ENCODE measurements around the gene SEL1L. TPM values are rescaled to one million over a fixed set of nuclear protein-coding genes. Genes with fewer than 3 reads are reported as not detected.

The SEL1L gene
- total RNA-seq, 1 experiment from 2014 or later = 116 TPM

- H3K9me3 ChIP-seq = no peaks in the 10 kb centered on the region
- no peak for DNase-seq
- H3K4me1 Mint-ChIP-seq (ENCODE audit: low read depth, unreplicated experiment) = no peaks in the 10 kb centered on the region
- CTCF ChIA-PET = no interaction called here
- no TSS peak for BruUV-seq (replicated peaks)
- no peak overlapping the region for H3K4me3 Mint-ChIP-seq (ENCODE audit: unreplicated experiment)
- no peaks in the 10 kb centered on the region for H3K36me3 Mint-ChIP-seq (ENCODE audit: insufficient read depth, unreplicated experiment)
- intact Hi-C loops (cut with micrococcal nuclease; ENCODE audit: unreplicated experiment) = loop anchor here (5.0 kb wide), 1 partner anchor 64 kb away; no protein-coding TSS in a partner anchor
- no peaks in the 10 kb centered on the region for H3K27me3 ChIP-seq (replicated peaks; ENCODE audit: control insufficient read depth, insufficient read depth, low read length)
- TF ChIP-seq CTCF (IDR thresholded peaks at IDR 0.05; ENCODE audit: insufficient read depth in 1 of 2, low read depth in 1 of 2, low read length in 1 of 2, severe bottlenecking in 1 of 2, unreplicated experiment in 1 of 2) = no peak
- no peaks in the 10 kb centered on the region for H3K36me3 ChIP-seq (ENCODE audit: control insufficient read depth, insufficient read depth, low read length)
- H3K4me1 ChIP-seq = peaks cover 13% of the 10 kb centered on the region
- no peak overlapping the region for H3K27ac Mint-ChIP-seq (ENCODE audit: unreplicated experiment)
- no peaks in the 10 kb centered on the region for H3K27me3 Mint-ChIP-seq (ENCODE audit: insufficient read depth, unreplicated experiment)
- POLR2A ChIA-PET = no interaction called here
- H3K4me3 ChIP-seq (ENCODE audit: low read depth, low read length) = no peak overlapping the region
- no peaks in the 10 kb centered on the region for H3K9me3 Mint-ChIP-seq (ENCODE audit: unreplicated experiment)
Measured at GRCh38 chr14:81450976-81451375, 82.7 kb downstream of the SEL1L start.

GRCh38 chr14:81450100-81450531 is 83.5 kb downstream of the SEL1L start:
- DNase-seq = no peak
- no TSS peak for BruUV-seq (replicated peaks)
- Mint-ChIP-seq H3K9me3 (ENCODE audit: unreplicated experiment) (no peaks in the 10 kb centered on the region), H3K4me1 (ENCODE audit: low read depth, unreplicated experiment) (no peaks in the 10 kb centered on the region), H3K27ac (ENCODE audit: unreplicated experiment) (no peak overlapping the region), H3K4me3 (ENCODE audit: unreplicated experiment) (no peak overlapping the region), H3K36me3 (ENCODE audit: insufficient read depth, unreplicated experiment) (no peaks in the 10 kb centered on the region), H3K27me3 (ENCODE audit: insufficient read depth, unreplicated experiment) (no peaks in the 10 kb centered on the region)
- Histone ChIP-seq H3K4me1 (peaks cover 15% of the 10 kb centered on the region), H3K36me3 (ENCODE audit: control insufficient read depth, insufficient read depth, low read length) (no peaks in the 10 kb centered on the region), H3K27me3 (replicated peaks; ENCODE audit: control insufficient read depth, insufficient read depth, low read length) (no peaks in the 10 kb centered on the region), H3K9me3 (no peaks in the 10 kb centered on the region), H3K4me3 (ENCODE audit: low read depth, low read length) (no peak overlapping the region)
- CTCF ChIA-PET = interaction anchor here (1.1 kb wide), 1 partner anchor 181 kb away, joined by 3 read pairs; no protein-coding TSS in a partner anchor
- intact Hi-C loops (cut with micrococcal nuclease; ENCODE audit: unreplicated experiment) = loop anchor here (5.0 kb wide), 1 partner anchor 63 kb away; no protein-coding TSS in a partner anchor
- no peak for TF ChIP-seq CTCF (IDR thresholded peaks at IDR 0.05; ENCODE audit: insufficient read depth in 1 of 2, low read depth in 1 of 2, low read length in 1 of 2, severe bottlenecking in 1 of 2, unreplicated experiment in 1 of 2)
- POLR2A ChIA-PET = no interaction called here

GRCh38 chr14:81449576-81449975 is 84.1 kb downstream of the SEL1L start:
- POLR2A ChIA-PET = no interaction called here
- no peaks in the 10 kb centered on the region for H3K9me3 ChIP-seq
- no peaks in the 10 kb centered on the region for H3K36me3 Mint-ChIP-seq (ENCODE audit: insufficient read depth, unreplicated experiment)
- H3K4me1 ChIP-seq = peaks cover 15% of the 10 kb centered on the region
- no peaks in the 10 kb centered on the region for H3K27me3 ChIP-seq (replicated peaks; ENCODE audit: control insufficient read depth, insufficient read depth, low read length)
- H3K4me3 ChIP-seq (ENCODE audit: low read depth, low read length) = no peak overlapping the region
- H3K27me3 Mint-ChIP-seq (ENCODE audit: insufficient read depth, unreplicated experiment) = no peaks in the 10 kb centered on the region
- H3K27ac Mint-ChIP-seq (ENCODE audit: unreplicated experiment) = no peak overlapping the region
- intact Hi-C loops (cut with micrococcal nuclease; ENCODE audit: unreplicated experiment) = no loop called here
- no peaks in the 10 kb centered on the region for H3K36me3 ChIP-seq (ENCODE audit: control insufficient read depth, insufficient read depth, low read length)
- TF ChIP-seq CTCF (IDR thresholded peaks at IDR 0.05; ENCODE audit: insufficient read depth in 1 of 2, low read depth in 1 of 2, low read length in 1 of 2, severe bottlenecking in 1 of 2, unreplicated experiment in 1 of 2) = no peak
- H3K9me3 Mint-ChIP-seq (ENCODE audit: unreplicated experiment) = no peaks in the 10 kb centered on the region
- no peak for DNase-seq
- BruUV-seq (replicated peaks) = no TSS peak
- H3K4me3 Mint-ChIP-seq (ENCODE audit: unreplicated experiment) = no peak overlapping the region
- CTCF ChIA-PET = interaction anchor here (0.6 to 1.1 kb wide), 2 partner anchors 12 to 180 kb away, joined by 3 read pairs; no protein-coding TSS in a partner anchor
- H3K4me1 Mint-ChIP-seq (ENCODE audit: low read depth, unreplicated experiment) = no peaks in the 10 kb centered on the region
